Rectal smooth muscle tissue (tissue), 1 donor: ENCODE data around the gene LRRC75B.

ENCODE experiments used
- H3K27ac ChIP-seq: one replicate; pipeline ENCODE4 v1.7.0; 2013; ENCODE audit warnings: low read depth, low read length, inconsistent platforms
- H3K27me3 ChIP-seq: one replicate; pipeline ENCODE4 v1.7.0; 2013; ENCODE audit warnings: low read length; ENCODE audit not compliant: control insufficient read depth, insufficient read depth
- H3K36me3 ChIP-seq: one replicate; pipeline ENCODE4 v1.7.0; 2013; ENCODE audit warnings: low read length; ENCODE audit not compliant: control insufficient read depth, insufficient read depth
- H3K4me1 ChIP-seq: one replicate; pipeline ENCODE4 v1.7.0; 2013; ENCODE audit warnings: low read length; ENCODE audit not compliant: control insufficient read depth, insufficient read depth
- H3K4me3 ChIP-seq: one replicate; pipeline ENCODE4 v1.7.0; 2013; ENCODE audit warnings: low read length
- H3K9ac ChIP-seq: one replicate; pipeline ENCODE4 v1.7.0; 2013; ENCODE audit warnings: low read length

The LRRC75B gene

DNA sequence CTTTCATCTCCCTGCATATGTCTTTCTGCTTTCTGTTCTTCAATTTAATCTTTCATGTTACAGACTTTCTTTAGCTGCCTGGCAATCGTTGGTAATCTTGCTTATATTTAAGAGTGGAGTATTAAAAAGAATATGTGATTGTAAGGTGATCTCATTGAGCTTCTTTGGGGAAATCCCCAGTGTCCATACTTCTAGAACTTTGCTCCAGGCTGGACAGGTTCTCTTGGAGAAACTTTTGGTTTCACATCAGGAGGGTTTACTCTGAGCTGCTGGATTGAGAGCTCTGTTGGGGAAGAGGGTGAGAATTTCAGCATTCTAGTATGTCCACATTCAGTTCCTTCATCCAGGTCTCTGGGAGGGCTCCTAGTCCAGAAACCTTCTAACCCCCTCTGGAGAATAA, 16.1 kb downstream of the LRRC75B start:
- H3K4me3 ChIP-seq, result no peak overlapping the region
- no peaks in the 10 kb centered on the region for H3K27me3 ChIP-seq
- no peaks in the 10 kb centered on the region for H3K4me1 ChIP-seq
- no peak overlapping the region for H3K27ac ChIP-seq
- peaks cover 3% of the 10 kb centered on the region for H3K36me3 ChIP-seq
- no peak overlapping the region for H3K9ac ChIP-seq

GRCh38 chr22:24571266-24571665, 21.6 kb downstream of the LRRC75B start:
- Histone ChIP-seq H3K4me1 (no peaks in the 10 kb centered on the region), H3K27me3 (no peaks in the 10 kb centered on the region), H3K36me3 (peaks cover 9% of the 10 kb centered on the region), H3K9ac (no peak overlapping the region), H3K4me3 (no peak overlapping the region), H3K27ac (no peak overlapping the region)

- H3K9ac ChIP-seq, result no peak overlapping the region
- H3K4me1 ChIP-seq, result no peaks in the 10 kb centered on the region
- H3K27ac ChIP-seq, result no peak overlapping the region
- H3K27me3 ChIP-seq, result no peaks in the 10 kb centered on the region
- peaks cover 11% of the 10 kb centered on the region for H3K36me3 ChIP-seq
- H3K4me3 ChIP-seq, result no peak overlapping the region
These were observed 25.2 kb downstream of the LRRC75B start for GRCh38 chr22:24567668-24568067.

DNA sequence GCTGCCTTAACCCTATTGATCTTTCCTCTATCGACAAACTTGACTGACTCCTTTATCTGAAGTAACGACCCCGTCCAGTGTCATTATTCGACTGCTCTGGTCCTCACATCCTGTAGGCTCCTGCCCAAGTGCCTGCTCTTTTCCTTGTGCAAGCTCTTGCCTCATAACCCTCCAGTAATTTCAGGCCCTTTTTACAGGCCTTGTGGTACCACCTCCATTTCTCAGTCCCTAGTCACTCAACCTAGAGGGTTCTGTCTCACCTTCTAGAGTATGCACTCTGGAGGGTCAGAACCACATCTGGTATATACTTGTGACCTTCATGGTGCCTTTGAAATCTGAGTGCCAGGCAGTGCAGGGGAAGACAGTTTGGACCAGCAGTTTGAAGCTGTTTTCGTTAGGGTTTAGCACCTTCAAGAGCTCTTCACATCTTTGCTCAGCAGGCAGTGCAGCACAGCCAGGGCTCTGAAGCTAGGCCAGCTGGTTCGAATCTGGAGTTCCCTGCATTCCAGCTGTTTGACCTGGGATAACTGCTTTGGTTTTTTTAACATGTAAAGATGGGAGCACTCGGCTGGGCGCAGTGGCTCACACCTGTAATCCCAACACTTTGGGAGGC, 25.9 kb downstream of the LRRC75B start:
- no peak overlapping the region for H3K9ac ChIP-seq
- H3K4me1 ChIP-seq, result no peaks in the 10 kb centered on the region
- no peak overlapping the region for H3K27ac ChIP-seq
- no peak overlapping the region for H3K4me3 ChIP-seq
- peaks cover 12% of the 10 kb centered on the region for H3K36me3 ChIP-seq
- no peaks in the 10 kb centered on the region for H3K27me3 ChIP-seq

DNA sequence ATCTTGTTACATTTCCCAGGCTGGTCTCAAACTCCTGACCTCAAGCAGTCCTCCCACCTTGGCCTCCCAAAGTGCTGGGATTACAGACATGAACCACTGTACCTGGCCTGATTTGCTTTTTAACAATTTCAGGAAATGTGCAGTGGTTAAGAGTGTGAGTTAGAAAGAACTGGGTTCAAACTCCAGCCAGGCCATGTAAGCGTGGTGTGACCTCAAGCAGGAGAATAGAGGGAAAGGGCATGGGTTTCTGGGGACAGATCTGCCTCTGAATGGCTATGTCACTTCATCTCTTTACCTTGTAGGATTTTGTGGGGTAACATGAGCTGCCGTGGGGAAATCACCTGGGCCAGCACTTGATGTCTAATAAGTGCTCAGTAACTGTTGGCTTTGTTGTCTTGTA, 27.8 kb downstream of the LRRC75B start:
- H3K36me3 ChIP-seq, result peaks cover 17% of the 10 kb centered on the region
- H3K27ac ChIP-seq, result no peak overlapping the region
- H3K27me3 ChIP-seq, result no peaks in the 10 kb centered on the region
- no peak overlapping the region for H3K4me3 ChIP-seq
- H3K4me1 ChIP-seq, result no peaks in the 10 kb centered on the region
- H3K9ac ChIP-seq, result no peak overlapping the region

DNA sequence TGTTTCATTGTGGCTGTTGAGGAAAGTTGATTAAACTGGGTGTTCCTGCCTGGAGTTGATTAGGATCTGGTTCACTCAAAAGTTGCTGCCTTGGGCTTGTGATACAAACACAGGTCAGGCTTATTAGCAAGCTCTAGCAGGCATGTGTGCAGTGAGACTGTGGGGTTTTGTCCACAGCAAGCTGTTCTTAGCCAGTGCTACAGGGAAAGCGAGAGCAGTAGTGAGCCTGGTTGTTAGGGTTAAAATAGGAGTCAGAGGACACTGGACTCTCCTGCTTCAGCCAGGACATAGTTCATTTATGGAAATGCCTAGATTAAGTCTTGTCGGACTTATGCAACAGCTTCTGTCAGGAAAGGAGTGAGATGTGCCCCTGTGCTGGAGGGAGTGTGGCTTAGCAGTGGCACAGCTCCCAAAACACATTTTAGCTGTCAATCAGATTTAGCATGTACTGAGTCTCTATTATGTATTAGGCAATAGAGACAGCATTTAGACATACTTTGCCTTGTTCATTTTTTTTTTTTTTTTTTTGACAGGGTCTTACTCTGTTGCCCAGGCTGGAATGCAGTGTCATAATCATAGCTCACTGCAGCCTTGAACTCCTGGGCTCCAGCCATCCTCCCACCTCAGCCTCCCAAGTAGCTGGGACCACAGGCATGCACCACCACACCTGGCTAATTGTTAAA, 28.4 kb downstream of the LRRC75B start:
- Histone ChIP-seq H3K36me3 (peaks cover 18% of the 10 kb centered on the region), H3K4me1 (no peaks in the 10 kb centered on the region), H3K27me3 (no peaks in the 10 kb centered on the region), H3K27ac (no peak overlapping the region), H3K4me3 (no peak overlapping the region), H3K9ac (no peak overlapping the region)

DNA sequence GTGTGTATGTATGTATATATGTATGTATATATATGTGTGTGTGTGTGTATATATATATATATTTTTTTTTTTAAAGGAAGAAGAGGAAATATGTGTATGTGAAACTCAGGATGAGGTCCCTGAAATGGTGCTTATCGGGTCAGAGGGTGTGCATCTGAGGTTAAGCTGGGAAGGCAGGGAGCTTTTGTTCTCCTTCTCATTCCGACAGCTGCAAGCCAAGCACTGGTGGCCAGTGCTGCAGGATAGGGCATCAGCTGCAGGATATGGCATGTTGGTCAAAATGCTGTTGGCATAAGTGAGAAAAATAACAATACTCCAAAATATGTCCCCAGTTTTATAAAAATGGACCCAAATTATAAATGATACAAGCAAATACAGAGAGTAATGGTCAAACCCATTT, 29.6 kb downstream of the LRRC75B start:
- H3K4me1 ChIP-seq, result no peaks in the 10 kb centered on the region
- H3K36me3 ChIP-seq, result peaks cover 18% of the 10 kb centered on the region

GRCh38 chr22:24559471-24559870, 33.4 kb downstream of the LRRC75B start:
- H3K4me3 ChIP-seq, result no peak overlapping the region
- H3K27me3 ChIP-seq, result no peaks in the 10 kb centered on the region
- H3K9ac ChIP-seq, result no peak overlapping the region
- peaks cover 18% of the 10 kb centered on the region for H3K36me3 ChIP-seq
- no peak overlapping the region for H3K27ac ChIP-seq
- peaks cover 10% of the 10 kb centered on the region for H3K4me1 ChIP-seq

More for the DNA sequence above, 29.6 kb downstream of the LRRC75B start:
- no peak overlapping the region for H3K27ac ChIP-seq
- H3K4me3 ChIP-seq, result no peak overlapping the region
- H3K9ac ChIP-seq, result no peak overlapping the region
- no peaks in the 10 kb centered on the region for H3K27me3 ChIP-seq

DNA sequence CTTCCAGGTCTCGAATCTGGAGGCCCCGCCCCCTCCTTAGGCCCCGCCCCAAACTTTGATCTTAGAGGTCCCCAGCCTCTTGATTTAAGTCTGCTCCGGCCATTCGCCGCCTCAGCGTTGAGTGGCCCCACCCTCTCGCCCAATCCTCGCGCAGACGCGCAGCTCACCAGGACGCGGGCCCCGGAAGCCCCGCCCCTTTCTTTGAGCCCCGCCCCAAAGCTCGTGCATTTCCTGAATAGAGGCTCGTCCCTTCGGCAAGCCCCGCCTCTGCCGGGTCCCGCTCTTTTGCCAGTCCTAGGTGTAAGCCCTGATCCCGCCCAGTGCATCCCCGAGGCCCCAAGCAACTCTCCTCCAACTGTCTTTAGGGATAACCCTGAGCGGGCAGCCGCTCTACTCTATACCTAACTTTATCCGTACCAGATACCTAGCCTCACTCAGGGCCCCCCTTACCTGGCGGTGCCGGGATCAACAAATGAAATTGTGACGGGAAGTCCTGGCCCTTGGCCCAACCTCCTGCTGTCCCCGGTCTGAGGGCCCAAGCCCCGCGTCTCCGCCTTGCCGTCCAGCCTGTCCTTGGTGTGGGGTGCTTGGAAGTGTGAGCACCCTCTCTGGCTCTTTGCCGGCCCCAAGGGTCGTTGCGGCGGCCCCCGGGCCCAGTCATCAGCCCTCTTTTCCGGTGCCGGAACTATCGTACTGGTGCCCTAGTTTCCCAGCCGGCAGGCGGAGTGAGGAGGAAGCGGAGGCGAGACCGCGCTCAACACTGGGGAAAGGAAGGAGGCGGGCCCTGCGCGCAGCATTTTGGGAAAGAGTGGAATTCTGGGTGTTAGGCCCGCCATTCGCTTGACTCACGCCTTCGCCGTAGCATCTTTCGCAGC, 37.5 kb downstream of the LRRC75B start, which contains the start of gene SNRPD3:
Gene SNRPD3 (plus strand): TSS at position 835 of the 875 bp plus-strand sequence. CDS start 1,676 bp downstream, outside the sequence.
- Histone ChIP-seq H3K4me3 (peak within 1 kb of the TSS; percentile 95), H3K27ac (peak within 1 kb of the TSS; percentile 97), H3K4me1 (peaks cover 19% of the 10 kb centered on the region), H3K9ac (peak within 1 kb of the TSS; percentile 90), H3K27me3 (no peaks in the 10 kb centered on the region), H3K36me3 (peaks cover 4% of the 10 kb centered on the region)

GRCh38 chr22:24554313-24555164, 38.3 kb downstream of the LRRC75B start, which contains the start of gene GUCD1:
Gene GUCD1 (minus strand): TSS chr22:24555138. CDS start chr22:24554991, 147 bp downstream.
- H3K9ac ChIP-seq, result peak within 1 kb of the TSS; percentile 90
- H3K4me3 ChIP-seq, result peak within 1 kb of the TSS; percentile 95
- H3K36me3 ChIP-seq, result peaks cover 4% of the 10 kb centered on the region
- H3K4me1 ChIP-seq, result peaks cover 19% of the 10 kb centered on the region
- peak within 1 kb of the TSS; percentile 97 for H3K27ac ChIP-seq
- no peaks in the 10 kb centered on the region for H3K27me3 ChIP-seq

- Histone ChIP-seq H3K4me1 (peaks cover 19% of the 10 kb centered on the region), H3K27me3 (no peaks in the 10 kb centered on the region), H3K27ac (peak overlapping the region; percentile 93), H3K4me3 (peak overlapping the region; percentile 74), H3K9ac (peak overlapping the region; percentile 90), H3K36me3 (no peaks in the 10 kb centered on the region)
These were observed 39.1 kb downstream of the LRRC75B start for GRCh38 chr22:24553597-24554312.
